ENCODE data around the gene KIF16B.

GRCh38 chr20:16352321-16352720 is 220.9 kb downstream of the KIF16B start:
- TF ChIP-seq POLR2A (IDR thresholded peaks at IDR 0.05): no peak
- TF ChIP-seq, protein P1, sequence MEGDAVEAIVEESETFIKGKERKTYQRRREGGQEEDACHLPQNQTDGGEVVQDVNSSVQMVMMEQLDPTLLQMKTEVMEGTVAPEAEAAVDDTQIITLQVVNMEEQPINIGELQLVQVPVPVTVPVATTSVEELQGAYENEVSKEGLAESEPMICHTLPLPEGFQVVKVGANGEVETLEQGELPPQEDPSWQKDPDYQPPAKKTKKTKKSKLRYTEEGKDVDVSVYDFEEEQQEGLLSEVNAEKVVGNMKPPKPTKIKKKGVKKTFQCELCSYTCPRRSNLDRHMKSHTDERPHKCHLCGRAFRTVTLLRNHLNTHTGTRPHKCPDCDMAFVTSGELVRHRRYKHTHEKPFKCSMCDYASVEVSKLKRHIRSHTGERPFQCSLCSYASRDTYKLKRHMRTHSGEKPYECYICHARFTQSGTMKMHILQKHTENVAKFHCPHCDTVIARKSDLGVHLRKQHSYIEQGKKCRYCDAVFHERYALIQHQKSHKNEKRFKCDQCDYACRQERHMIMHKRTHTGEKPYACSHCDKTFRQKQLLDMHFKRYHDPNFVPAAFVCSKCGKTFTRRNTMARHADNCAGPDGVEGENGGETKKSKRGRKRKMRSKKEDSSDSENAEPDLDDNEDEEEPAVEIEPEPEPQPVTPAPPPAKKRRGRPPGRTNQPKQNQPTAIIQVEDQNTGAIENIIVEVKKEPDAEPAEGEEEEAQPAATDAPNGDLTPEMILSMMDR (IDR thresholded peaks at IDR 0.05): no peak
